GM23248 (cell line): ENCODE data around the gene FOXN1. TPM values are rescaled to one million over a fixed set of nuclear protein-coding genes. Genes with fewer than 3 reads are reported as not detected.

ENCODE experiments used
- DNase-seq: peaks from one replicate; pipeline ENCODE4 v3.0.0-alpha.2; 2015
- H2AFZ ChIP-seq: fragments of 200-600 bp; sonication (generic); 2 replicates; pipeline ENCODE4 v1.6.1; 2016; ENCODE audit warnings: antibody characterized with exemption
- H3F3A ChIP-seq: fragments of 200-600 bp; sonication (generic); 2 replicates; pipeline ENCODE4 v1.6.1; 2016; ENCODE audit warnings: mild to moderate bottlenecking, antibody characterized with exemption, mixed run types; ENCODE audit not compliant: insufficient read depth
- H3K27ac ChIP-seq: fragments of 200-600 bp; sonication (generic); 2 replicates; pipeline ENCODE4 v1.5.1; 2016; ENCODE audit warnings: mild to moderate bottlenecking
- H3K27me3 ChIP-seq: fragments of 200-600 bp; sonication (generic); replicated peaks from 2 replicates; pipeline ENCODE4 v1.6.1; 2016; ENCODE audit warnings: mild to moderate bottlenecking; ENCODE audit not compliant: insufficient read depth
- H3K36me3 ChIP-seq: fragments of 200-600 bp; sonication (generic); 2 replicates; pipeline ENCODE4 v1.6.1; 2016; ENCODE audit warnings: low read depth, mild to moderate bottlenecking
- H3K4me1 ChIP-seq: fragments of 200-600 bp; sonication (generic); 2 replicates; pipeline ENCODE4 v1.6.1; 2016; ENCODE audit warnings: mild to moderate bottlenecking; ENCODE audit not compliant: insufficient read depth
- H3K4me2 ChIP-seq: fragments of 200-600 bp; sonication (generic); one replicate; pipeline ENCODE4 v1.6.1; 2016; ENCODE audit warnings: mild to moderate bottlenecking; ENCODE audit not compliant: unreplicated experiment
- H3K4me3 ChIP-seq: fragments of 200-600 bp; sonication (generic); 2 replicates; pipeline ENCODE4 v1.5.1; 2016; ENCODE audit warnings: mild to moderate bottlenecking
- H3K79me2 ChIP-seq: fragments of 200-600 bp; sonication (generic); 2 replicates; pipeline ENCODE4 v1.6.1; 2016; ENCODE audit warnings: mild to moderate bottlenecking; ENCODE audit not compliant: insufficient read depth
- H3K9ac ChIP-seq: fragments of 200-600 bp; sonication (generic); 2 replicates; pipeline ENCODE4 v1.6.1; 2016; ENCODE audit warnings: mild to moderate bottlenecking
- H3K9me2 ChIP-seq: fragments of 200-600 bp; sonication (generic); 2 replicates; pipeline ENCODE4 v1.6.1; 2016; ENCODE audit warnings: mixed run types, mild to moderate bottlenecking, moderate library complexity; ENCODE audit not compliant: insufficient read depth
- H3K9me3 ChIP-seq: fragments of 200-600 bp; sonication (generic); one replicate; pipeline ENCODE4 v1.6.1; 2017; ENCODE audit warnings: low read depth
- H4K20me1 ChIP-seq: fragments of 200-600 bp; sonication (generic); 2 replicates; pipeline ENCODE4 v1.6.0; 2016; ENCODE audit not compliant: insufficient read depth
- EZH2 ChIP-seq: fragments of 200-600 bp; sonication (generic); IDR thresholded peaks from 2 replicates; pipeline ENCODE4 v1.6.1; 2018; ENCODE audit warnings: antibody characterized with exemption, mild to moderate bottlenecking; ENCODE audit not compliant: insufficient read depth, poor library complexity, severe bottlenecking
- EZH2phosphoT487 ChIP-seq: fragments of 200-600 bp; sonication (generic); IDR thresholded peaks from 2 replicates; pipeline ENCODE4 v1.6.1; 2018; ENCODE audit warnings: antibody characterized with exemption, moderate library complexity, mild to moderate bottlenecking, low read depth; ENCODE audit not compliant: insufficient read depth
- WGBS, 2 experiments: methylation state at CpG; one replicate each; pipeline ENCODE4 v1.1.6; 2015 to 2017; ENCODE audit warnings: low lambda C conversion rate in 2 of 2, low coverage in 1 of 2; ENCODE audit errors: missing lambda C conversion rate in 2 of 2; 5-methylcytosine and 5-hydroxymethylcytosine counted together
- in situ Hi-C: fragments of 300-500 bp; cut with MboI; formaldehyde crosslinking; loops from 2 replicates; pipeline ENCODE4 v1.15.0; 2020
- polyA plus RNA-seq: library from polyadenylated mRNA; unstranded; fragments of >200 nt; fragmentation: Nextera tagmentation; extraction: Ambion mirVana; gene quantifications from 2 replicates; pipeline ENCODE4 v1.2.1, GENCODE V29; 2016
- total RNA-seq: library from RNA; depleted of rRNA; stranded (reverse); fragments of >200 nt; shearing (Covaris generic); gene quantifications from 2 replicates; pipeline ENCODE4 v1.2.3, GENCODE V29; 2014

Gene FOXN1
- total and polyA plus RNA-seq, 2 experiments from 2014 or later: not detected

DNA sequence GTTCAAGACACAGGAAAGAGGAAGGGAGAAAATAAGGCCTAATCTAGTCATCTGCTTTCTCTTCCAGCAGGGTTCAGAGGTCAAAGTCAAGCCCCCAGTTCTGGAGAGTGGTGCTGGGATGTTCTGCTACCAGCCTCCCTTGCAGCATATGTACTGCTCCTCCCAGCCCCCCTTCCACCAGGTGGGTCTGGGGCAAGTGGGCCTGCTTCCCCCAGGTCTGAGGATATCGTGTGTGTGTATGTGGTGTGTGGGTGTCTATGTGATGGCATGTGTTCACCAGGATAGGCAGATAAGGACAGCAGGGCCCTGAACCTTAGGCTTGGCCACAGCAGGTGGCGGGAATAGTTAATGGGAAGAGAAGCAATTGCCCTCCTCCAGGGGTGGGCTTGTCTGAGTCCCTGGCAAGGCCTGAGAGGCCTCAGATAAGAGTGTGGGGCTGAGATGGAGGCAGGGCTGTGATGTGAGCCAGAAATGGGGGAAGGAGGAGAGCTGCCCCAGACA is 21.1 kb downstream of the FOXN1 start:
- Histone ChIP-seq H3K9me3 (no peaks in the 10 kb centered on the region), H3K9ac (no peak overlapping the region), H3F3A (no peaks in the 10 kb centered on the region), H3K4me1 (peaks cover 18% of the 10 kb centered on the region), H3K4me2 (no peak overlapping the region), H3K9me2 (no peaks in the 10 kb centered on the region), H3K36me3 (no peaks in the 10 kb centered on the region), H3K79me2 (no peaks in the 10 kb centered on the region), H3K27ac (no peak overlapping the region), H3K27me3 (no peaks in the 10 kb centered on the region), H3K4me3 (no peak overlapping the region), H4K20me1 (no peaks in the 10 kb centered on the region), H2AFZ (no peak overlapping the region)
- no peak for TF ChIP-seq EZH2phosphoT487
- no peak for TF ChIP-seq EZH2
- WGBS, 2 experiments: 91 to 97% methylated on average over 2 of the region's 2 CpGs
- in situ Hi-C loops: no loop called here
- no peak for DNase-seq

DNA sequence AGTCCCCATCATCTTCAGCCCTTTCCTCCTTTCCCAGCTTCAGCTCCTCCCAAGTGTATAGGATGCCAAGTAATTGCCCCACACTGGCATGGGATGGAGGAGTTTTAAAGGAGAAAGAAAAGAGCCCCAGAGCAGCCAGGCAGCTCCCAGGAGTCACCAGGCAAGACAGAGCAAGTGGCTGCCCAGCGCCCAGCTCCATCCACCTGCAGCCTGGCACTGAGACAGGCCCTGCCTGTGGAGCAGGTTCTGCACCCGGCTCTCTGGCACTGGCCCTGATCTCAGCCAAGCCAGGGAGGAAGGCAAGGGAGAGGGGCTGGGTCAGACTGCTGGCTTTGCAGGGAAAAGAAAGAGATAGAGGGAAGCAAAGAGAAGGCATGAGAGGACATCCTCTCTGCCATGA is 21.7 kb downstream of the FOXN1 start:
- WGBS, 2 experiments: 72 to 75% methylated on average over 2 of the region's 2 CpGs

GRCh38 chr17:28528327-28529012 is 22.3 kb downstream of the FOXN1 start:
- H3K27me3 ChIP-seq: no peaks in the 10 kb centered on the region
- in situ Hi-C loops: no loop called here
- H3K9ac ChIP-seq: no peak overlapping the region
- 53 to 59% methylated on average over 9 of the region's 9 CpGs for WGBS, 2 experiments
- H3K9me3 ChIP-seq: no peaks in the 10 kb centered on the region
- H4K20me1 ChIP-seq: no peaks in the 10 kb centered on the region
- no peaks in the 10 kb centered on the region for H3K9me2 ChIP-seq
- no peaks in the 10 kb centered on the region for H3K79me2 ChIP-seq
- peaks cover 30% of the 10 kb centered on the region for H3K4me1 ChIP-seq
- TF ChIP-seq EZH2 (no peak), EZH2phosphoT487 (no peak)
- H3F3A ChIP-seq: no peaks in the 10 kb centered on the region
- H3K27ac ChIP-seq: no peak overlapping the region
- peak; percentile 79 for DNase-seq
- no peaks in the 10 kb centered on the region for H3K36me3 ChIP-seq
- H2AFZ ChIP-seq: peak overlapping the region; percentile 23; the same call in 1 of the 2 replicates
- no peak overlapping the region for H3K4me2 ChIP-seq
- H3K4me3 ChIP-seq: no peak overlapping the region

More for the DNA sequence above, 21.7 kb downstream of the FOXN1 start:
- Histone ChIP-seq H3K27me3 (no peaks in the 10 kb centered on the region), H3K9me3 (no peaks in the 10 kb centered on the region), H3F3A (no peaks in the 10 kb centered on the region), H3K4me1 (peaks cover 24% of the 10 kb centered on the region), H3K79me2 (no peaks in the 10 kb centered on the region), H4K20me1 (no peaks in the 10 kb centered on the region), H3K4me3 (no peak overlapping the region), H2AFZ (no peak overlapping the region), H3K36me3 (no peaks in the 10 kb centered on the region), H3K27ac (no peak overlapping the region), H3K9me2 (no peaks in the 10 kb centered on the region), H3K9ac (no peak overlapping the region), H3K4me2 (no peak overlapping the region)
- DNase-seq: no peak
- in situ Hi-C loops: no loop called here
- TF ChIP-seq EZH2 (no peak), EZH2phosphoT487 (no peak)

GRCh38 chr17:28529013-28529400 is 22.9 kb downstream of the FOXN1 start:
- Histone ChIP-seq H3F3A (no peaks in the 10 kb centered on the region), H3K9me3 (no peaks in the 10 kb centered on the region), H3K4me3 (no peak overlapping the region), H3K9ac (no peak overlapping the region), H3K4me2 (no peak overlapping the region), H3K4me1 (peaks cover 31% of the 10 kb centered on the region), H3K9me2 (no peaks in the 10 kb centered on the region), H4K20me1 (no peaks in the 10 kb centered on the region), H3K79me2 (no peaks in the 10 kb centered on the region), H3K27ac (no peak overlapping the region), H2AFZ (no peak overlapping the region), H3K27me3 (no peaks in the 10 kb centered on the region), H3K36me3 (no peaks in the 10 kb centered on the region)
- TF ChIP-seq EZH2phosphoT487: no peak
- no peak for TF ChIP-seq EZH2
- in situ Hi-C loops: no loop called here
- DNase-seq: no peak
- 68 to 69% methylated on average over 3 of the region's 3 CpGs for WGBS, 2 experiments
